NCI-H1417 treated with DMSO at 0.1 percent for 48 hours (cell line): ENCODE data around the gene GRK2.
"Not testable (repeated sequence)": the region's sequence is repeated elsewhere in the genome, so short reads cannot be mapped to it uniquely, and the experiment has no call there.

Source experiments
- DNase-seq: peaks from one replicate; lab custom pipeline; 2025; lab: John Stamatoyannopoulos, UW

Gene GRK2

DNA sequence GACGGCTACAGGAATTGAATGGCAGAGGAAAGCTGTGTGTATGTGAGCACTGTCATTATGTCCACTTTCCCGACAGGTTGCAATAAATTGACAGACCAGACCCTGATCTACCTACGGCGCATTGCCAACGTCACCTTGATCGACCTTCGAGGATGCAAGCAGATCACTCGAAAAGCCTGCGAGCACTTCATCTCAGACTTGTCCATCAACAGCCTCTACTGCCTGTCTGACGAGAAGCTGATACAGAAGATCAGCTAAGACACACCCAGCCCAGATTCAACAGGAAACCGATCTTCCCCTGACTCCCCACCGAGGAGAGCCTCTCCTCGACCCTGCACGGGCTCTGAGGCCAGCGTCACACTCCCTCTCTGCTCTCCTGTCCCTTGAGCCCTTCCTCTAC is 11.5 kb upstream of the GRK2 start:
- DNase-seq = no peak

DNA sequence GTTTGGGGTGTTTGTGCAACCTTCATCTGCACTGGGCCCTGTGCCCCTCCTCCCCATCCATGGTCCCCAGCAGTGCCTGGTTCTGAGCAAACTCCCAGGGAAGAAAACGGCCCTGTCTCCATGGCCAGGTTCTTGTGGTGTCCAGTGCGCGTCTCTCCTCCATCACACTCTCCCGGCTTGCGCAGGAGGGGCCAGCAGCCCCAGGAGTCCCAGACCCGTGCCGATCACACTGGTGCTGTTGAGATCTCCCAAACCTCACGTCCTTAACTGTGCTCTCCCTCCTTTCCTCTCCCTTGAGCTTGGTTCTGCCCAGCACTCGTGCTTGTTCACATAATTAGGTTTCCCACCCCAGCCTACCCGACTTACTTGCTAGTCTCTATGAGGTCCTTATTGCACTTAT is 10.9 kb upstream of the GRK2 start:
- no peak for DNase-seq

DNA sequence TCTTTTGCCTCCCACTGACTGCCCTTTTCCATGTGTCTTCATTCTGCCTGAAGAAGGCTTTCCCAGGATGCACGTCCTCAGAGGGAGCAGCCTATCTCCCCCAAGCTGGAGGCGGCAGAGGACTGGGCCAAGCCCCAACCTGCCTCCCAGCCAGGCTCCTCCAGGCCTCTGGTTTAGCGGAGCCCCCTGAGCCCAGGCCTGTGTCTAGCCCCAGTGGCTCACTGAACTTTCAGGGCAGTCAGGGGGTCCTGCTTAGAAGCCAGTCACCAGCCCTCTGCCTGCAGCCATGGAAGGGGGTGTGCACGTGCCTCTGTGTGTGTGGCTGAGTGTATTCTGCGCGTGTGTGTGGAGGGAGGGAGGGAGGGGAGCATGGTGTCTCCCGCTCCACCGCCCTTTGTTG is 10.4 kb upstream of the GRK2 start:
- DNase-seq = no peak

DNA sequence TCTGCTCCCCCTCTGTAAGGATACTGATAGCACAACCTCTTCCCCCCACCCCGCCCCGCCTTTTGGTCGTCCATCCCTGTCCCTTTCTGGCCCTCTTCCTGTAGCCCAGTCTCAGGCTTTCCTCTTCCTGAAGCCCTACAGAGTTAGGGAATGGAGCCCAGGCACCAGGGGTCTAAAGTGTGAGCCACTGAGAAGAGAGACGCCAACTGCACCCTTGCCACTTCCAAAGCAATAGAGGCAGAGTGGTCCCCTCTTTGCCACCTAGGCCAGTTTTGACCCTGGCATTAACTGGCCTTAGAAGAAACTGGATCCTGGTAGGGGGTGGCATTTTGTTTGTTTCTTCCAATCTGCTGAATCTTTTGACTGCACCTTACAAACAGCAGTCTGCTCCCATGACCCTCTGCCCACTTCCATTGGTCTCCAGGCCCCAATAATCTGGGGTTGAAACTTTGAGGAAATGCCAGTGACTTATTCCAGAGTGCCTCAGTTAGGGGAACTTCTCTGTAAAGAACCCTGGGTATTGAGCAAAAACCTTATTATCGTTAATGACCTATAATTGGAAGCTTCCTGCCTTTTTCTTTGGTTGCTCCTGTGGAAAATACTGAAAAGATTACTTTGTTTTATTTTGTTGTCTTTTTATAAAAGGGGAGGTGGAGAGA is 9.7 kb upstream of the GRK2 start:
- no peak for DNase-seq

DNA sequence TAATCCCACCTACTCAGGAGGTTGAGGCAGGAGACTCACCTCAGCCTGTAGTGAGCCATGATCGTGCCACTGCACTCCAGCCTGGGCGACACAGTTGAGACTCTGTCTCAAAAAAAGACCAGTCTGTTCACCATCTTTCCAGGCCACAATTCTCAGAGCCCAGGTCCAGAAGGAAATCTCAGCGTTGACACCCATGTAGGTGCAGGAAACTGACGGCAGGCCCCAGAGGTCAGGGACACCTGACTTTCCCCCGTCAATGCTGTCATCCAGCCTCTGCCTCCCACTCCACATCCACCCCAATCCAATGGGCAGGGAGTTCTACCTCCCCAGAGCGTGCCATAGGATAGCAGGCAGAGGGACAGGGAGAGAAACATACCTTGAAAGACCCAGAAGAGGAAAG is 5.9 kb upstream of the GRK2 start:
- DNase-seq = no peak

DNA sequence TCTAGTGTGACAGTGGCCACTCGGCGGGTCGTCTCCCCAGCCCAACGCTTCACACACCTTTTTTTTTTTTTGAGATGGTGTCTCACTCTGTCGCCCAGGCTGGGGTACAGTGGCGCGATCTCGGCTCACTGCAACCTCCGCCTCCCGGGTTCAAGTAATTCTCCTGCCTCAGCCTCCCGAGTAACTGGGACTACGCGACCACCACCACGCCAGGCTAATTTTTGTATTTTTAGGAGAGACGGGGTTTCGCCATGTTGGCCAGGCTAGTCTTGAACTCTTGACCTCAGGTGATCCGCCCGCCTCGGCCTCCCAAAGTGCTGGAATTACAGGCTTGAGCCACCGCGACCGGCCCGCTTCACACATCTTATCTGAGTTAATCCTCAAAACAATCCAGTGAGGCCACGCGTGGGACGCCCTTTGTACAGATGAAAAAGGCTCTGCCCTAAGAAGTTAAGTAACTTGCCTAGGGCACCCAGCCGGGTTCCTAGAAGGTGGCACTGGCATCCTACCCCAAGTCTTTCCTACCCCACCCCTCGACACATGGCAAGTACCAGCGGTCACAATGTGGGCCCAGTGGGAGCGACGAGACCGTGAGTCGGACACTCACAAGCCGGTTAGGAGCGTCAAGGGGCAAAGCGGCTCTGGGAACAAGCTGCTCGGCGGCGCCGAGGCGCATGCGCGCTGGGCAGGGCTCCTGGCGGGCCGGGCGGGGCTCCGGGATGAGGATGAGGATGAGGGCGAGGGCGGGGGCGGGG is 5.2 kb upstream of the GRK2 start:
- not testable (repeated sequence) for DNase-seq

DNA sequence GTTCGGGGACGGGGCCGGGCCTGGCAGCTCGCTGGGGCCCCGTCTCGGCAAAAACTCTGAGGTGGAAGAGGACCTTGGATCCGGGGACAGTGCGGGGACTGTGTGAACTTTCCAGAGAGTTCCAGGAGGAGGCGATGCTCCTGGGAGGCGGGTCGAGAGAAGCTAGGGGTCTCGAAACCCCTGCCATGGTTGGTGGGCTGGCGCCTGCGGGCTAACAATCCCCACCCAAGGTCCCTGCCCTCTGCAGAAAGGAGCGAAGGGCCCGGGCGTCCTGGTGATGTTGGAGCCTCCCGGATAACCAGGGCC is 4.7 kb upstream of the GRK2 start:
- no peak for DNase-seq

DNA sequence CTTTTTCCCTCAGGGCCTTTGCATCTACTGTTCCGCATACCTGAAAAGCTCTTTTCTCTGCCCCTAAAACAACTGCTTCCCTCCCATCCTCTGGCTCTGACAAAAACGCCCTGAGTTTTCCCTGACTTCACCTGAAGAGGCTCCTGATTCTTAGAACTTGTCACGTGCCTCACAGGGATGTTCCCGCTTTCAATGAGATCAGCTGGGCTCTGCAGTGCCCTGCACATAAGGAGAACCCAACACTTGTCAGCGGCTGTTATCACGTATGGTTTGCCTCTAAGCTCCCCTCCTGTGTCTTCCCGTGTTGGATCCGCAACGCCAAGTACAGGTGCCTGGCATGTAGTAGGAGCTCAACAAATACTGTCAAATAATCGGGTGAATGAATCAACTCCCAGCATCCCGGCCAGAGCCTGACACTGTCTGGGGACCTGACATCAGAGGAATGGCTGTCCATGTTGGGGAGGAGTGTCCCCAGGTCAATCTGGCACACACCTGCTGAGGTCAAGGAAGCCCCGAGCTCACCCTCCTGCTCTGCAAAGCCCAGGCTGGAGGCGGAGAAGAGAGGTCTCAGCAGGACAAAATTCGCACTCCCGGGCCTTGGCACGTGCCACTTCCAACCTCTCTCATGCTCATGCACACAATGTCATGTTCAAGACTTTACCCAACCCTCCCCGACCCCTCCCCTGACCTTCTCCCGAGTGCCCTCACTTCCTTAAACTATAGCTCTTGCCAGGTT is 4.2 kb upstream of the GRK2 start:
- no peak for DNase-seq

DNA sequence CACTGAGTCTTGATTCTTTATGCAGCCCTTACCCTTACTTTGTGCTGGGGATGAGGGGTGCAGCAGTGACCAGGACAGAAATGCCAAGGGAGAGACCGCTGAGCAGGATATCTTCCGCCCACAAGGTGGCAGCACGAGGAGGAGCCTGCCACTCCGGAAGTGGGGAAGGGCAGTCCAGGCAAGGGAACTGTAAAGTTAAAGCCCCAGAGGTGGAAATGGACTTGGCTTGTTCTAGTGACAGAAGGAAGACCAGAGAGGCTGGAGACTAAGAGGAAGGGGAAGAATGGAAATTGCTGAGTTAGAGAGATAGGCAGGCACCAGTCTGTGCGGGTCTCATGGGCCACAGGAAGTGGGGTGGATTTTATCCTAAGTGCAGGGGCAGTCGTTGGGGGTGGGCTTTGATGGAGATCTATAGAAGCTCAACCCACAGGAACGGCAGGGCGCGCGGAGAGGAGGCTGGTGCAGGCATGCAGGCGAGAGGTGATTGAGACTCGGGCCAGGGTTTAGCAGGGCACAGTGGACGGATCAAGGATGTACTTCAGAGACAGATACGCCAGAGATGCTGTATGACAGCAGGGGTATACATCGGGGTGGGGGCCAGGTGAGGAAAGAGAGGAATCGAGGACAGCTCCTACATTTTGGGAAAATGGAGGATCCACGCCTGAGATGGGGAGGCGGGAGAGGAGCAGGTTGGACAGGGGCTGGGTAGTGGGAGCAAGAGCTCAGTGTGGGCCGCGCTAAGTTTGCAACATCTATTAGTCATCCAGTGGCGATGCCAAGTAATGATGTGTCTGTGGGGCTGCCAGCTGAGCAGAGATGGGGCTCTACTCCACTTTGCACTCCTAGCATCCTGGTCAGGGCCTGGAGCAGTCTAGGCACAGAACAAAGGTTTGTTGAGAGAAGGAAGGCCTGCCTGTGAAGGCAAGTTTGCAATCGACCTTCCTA is 3.3 kb upstream of the GRK2 start:
- peak; percentile 34 for DNase-seq

DNA sequence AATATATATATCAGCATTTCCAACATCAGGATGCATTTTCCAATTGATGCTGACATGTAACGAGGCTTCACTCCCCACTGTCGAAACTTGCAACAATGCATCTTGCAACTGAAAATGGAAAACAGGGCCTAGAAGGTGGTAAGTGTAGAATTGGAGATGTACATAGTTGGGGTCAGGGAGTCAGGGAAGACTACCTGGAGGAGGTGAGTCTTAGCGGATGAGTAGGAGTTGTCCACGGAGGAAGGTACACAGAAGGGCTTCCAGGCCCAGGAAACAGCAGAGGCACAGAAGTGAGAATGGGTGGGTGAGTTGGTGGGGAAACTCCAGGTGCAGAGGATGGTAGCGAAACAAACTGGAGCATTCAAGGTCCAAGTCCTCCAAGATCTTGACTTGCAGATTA is 2.0 kb upstream of the GRK2 start:
- DNase-seq = no peak

DNA sequence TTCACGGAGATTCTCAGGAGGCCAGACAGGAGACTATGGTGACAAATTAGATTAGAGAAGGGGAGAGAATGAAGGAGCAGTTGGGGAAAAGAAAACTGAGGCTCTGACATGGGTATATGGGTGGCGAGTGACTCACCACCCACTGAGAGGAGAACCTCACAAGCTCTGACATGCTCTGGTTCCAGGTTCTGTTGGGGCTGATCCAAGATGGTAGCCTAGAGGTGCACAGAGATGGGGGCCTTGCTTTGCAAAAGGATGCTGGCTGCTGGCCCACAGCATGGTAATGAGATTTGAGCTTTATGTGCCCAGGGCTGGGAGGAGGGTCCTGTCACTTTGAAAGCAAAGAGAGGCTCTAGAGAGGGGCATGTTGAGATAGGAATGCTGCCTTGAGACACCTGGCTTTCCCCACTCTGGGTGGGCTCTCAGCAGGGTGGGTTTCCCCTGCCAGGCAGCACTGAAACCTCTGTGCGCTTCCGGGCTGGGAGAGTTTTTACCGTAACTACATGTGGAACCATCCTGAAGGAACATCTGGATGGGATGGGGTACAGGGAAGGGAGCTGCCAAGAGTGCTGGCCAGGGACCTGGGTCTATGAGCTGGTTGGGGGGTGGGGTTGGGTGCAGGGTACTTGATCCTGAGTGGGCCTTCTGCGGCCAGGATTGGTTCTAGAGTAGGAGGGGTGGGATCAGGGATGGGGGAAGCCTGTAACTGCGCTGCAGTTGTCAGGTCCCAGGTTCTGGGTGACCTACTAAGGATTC is 1.2 kb upstream of the GRK2 start:
- no peak for DNase-seq

DNA sequence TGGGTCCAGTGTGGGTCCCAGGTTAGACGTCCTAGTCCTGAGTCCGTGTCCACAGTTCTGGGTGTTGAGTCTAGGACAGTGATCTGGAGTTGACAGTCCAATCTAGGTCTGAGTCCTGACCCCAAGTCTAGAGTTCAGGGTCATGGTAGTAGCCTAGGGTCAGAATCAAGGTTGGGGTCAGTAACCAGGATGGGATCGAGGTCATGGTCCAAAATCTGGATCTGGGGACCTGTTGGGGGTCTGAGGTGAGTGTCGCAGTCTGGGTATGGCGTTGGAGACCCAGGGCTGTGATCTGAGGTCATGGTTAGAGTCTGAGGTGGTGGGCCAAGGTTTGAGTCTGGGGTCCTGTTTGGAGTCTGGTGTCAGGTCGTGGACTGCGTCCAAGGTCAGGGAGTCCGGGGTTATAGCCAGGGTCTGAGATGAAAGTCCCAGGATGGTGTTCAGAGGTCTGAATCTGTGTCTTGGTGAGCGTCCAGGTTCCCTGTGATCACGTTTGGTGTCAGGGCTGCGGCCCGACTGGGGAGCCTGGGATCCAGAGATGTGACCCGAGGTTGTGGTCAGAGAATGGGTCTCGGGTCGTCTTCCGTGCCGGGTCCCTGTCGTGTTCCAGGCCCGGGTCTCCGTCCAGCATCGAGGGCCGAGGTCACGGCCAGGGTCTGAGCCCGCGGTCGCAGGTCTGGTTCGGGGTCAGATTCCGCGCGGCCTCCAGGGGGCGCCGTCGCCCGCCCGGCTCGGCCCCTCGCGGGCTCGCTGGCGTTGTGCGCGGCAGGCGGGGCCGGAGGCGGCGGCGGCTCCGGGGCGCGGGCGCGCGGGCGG is 432 bp upstream of the GRK2 start:
- no peak for DNase-seq

DNA sequence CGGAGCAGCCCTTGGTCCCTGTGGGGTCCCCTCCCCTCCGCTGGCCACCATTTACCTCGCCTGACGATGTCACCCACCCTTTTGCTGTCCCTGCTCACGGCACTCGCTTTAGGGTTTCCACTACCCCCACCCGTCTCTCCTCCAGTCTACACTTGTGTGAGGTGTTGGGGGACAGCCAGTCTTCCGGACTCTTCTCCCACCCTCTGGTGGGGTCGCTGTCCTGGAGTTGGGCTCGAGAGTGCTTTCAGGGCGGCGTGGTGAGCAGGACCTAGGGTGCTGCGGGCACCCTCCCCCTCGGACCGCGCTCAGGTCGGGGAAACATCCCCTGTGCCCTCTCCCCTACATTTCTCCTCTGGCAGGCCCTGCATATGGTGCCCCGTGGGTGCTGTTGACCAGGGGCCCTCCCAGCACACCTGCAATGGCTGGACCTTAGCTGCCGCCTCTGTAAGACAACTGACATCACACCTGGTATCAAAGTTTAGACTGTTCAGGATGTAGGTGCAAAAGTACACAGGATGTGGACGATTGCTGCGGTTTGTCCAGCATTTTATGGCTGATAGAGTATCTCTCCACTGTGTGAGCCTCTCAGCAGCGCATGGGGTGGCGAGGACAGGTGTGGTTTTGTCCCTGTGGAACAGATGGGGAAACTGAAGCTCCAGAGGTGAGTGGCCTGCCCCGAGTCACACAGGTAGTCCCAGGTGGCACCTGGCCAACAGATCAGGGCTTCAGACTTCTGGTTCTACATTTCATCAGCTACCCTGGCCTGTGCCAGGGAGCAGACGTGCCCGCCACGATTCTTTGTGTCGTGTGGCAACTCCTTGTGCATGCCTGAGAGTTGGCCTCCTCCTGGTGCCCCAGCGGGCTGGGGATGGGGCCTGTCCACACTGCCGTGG is 1.2 kb downstream of the GRK2 start:
- DNase-seq = no peak

DNA sequence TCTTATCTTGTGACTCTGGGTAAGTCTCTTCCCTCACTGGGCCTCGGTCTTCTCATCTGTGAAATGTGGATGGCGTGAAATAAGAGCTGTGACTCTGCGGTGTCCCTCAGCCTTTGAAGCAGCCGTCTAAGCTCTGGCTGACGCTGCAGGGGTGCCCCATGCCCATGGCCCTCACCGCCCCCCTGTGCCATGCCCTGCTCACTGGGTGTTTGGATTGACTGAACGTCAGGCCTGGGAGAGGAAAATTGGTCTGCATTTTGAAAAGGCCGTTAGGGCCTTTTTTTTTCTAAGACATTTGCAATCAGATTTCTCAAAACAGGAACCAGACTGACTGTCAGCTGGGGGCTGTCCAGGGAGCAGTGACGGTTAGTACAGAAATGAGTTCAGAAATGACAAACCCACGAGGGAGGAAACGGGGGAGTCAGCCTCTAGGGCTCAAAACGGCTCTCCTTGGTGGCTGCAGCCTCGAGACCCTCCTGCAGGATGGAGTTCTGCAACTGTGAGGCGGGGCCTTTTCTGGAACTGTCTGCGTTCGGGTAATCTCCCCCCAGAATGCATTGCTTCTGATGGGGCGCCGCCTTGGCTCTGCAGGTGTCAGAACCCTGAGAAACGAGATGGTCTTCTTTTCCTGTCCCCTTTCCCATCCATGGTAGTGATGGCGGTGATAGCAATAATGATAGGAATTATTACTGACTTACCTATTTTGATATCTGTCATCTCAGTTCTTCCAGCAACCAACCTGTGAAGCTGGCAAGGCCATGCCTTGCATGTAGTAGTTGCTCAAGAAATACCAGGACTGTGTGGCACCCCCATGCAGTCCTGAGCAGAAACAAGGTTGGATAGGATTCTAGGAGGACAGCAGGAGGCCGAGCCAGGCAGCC is 2.0 kb downstream of the GRK2 start:
- no peak for DNase-seq

DNA sequence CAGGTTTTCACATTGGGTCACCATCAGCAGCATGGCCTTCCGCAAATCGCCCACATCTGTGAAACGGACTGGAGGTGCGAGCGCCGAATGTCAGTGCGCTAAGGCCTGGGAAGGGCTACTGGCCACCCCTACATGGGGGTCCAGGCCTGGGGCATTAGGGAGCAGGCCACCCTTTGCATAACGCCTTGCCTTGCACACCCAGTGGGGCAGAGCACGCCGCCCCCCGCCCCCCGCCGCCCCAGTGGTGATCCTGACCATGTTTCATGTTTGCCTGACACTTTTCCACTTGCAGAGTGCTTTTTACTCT is 2.6 kb downstream of the GRK2 start:
- no peak for DNase-seq

DNA sequence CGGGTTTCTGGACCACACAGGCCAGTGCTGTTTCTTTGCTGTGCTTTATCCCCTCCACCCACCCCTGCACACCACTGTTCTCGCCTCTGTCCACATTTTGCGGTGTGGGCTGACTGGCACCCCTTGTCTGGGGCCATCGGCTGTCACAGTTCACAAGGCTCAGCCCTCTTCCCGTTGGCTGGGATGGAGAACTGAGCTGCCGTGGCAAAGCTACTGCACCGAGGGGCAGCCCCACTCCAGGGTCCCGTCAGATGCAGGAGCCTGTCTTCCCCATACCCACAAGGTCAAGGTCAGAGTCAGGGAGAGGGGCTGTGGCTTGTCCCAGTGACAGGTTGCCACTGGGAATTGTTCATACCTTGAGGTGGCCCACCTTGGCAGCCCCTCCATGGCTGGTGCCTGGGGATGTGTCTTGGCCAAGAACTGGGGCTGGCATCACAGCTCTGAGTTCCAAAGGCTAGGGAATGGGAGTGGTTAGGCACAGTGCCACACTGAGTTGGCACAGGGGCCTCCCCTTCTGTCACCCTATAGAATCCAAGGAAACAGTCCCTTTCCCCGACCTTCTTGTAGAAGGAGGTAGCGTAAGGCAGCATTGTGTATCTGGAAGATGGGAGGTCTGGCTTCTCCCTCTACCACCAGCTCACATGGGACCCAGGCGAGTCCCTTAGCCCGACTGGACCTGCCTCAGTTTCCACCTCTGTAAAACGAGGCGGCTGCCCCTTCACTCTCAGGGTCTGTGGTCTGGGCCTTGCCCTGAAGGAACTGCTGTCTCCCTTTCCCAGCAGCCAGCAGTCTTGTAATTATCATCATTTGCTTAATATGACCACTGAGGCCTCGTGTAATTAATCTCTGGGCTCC is 3.4 kb downstream of the GRK2 start:
- DNase-seq = no peak

DNA sequence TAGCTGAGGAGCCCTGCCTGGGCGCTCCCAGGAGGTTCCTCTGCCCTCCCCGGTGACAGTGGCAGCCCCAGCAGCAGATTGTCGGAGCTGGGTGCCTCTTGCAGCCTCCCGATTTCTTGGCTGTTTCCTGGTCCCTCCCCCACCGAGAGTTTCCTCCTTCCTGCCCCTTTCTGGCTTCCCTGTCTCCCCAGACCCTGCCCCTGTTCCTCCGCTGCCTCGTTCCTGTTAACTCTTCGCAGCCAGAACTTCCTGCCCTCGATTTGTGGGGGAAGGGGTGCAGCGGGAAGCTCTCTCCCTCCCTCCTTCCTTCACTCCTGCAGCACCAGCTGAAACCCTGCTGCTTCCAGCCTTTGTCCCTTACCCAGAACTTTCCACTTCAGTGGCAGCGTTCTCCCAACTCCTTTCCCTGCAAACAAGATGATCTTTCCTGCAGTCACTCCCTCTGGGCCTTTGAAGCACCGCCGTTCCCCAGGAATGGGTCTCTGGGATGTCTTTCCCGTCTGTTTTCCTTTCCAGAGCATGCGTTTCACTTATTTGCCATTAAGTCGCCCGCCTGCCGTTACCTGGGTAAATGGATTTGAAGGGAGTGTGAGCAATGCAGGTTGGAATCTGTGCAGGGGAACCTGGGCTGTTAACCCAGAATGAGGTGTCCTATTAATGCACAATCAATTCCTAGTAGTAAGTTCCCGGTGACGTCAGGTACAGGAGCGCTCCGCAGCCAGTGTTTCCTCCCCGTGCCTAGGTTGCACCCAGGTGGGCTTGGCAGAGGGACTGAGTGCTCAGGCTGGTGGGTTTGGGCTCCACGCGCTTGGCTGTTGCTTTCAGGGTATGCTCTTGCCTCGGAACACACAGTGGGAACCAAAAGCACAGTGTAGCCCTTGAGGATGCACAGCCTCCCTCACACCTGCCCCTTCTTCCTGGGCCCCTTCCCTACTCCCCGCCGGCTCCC is 4.3 kb downstream of the GRK2 start:
- no peak for DNase-seq
